GM12875 (cell line): ENCODE data around the gene LTBP4.

Experiments
- H3K4me3 ChIP-seq: one replicate; pipeline ENCODE4 v1.5.1; 2011; ENCODE audit warnings: low read depth, low read length, control low read depth
- TF ChIP-seq, protein P1 (sequence below): IDR thresholded peaks from 2 replicates; pipeline ENCODE4 v1.5.1; 2011; ENCODE audit warnings: low read depth, mild to moderate bottlenecking, control low read depth, inconsistent platforms, low read length, moderate library complexity, borderline replicate concordance; ENCODE audit not compliant: insufficient read depth

Gene LTBP4

DNA sequence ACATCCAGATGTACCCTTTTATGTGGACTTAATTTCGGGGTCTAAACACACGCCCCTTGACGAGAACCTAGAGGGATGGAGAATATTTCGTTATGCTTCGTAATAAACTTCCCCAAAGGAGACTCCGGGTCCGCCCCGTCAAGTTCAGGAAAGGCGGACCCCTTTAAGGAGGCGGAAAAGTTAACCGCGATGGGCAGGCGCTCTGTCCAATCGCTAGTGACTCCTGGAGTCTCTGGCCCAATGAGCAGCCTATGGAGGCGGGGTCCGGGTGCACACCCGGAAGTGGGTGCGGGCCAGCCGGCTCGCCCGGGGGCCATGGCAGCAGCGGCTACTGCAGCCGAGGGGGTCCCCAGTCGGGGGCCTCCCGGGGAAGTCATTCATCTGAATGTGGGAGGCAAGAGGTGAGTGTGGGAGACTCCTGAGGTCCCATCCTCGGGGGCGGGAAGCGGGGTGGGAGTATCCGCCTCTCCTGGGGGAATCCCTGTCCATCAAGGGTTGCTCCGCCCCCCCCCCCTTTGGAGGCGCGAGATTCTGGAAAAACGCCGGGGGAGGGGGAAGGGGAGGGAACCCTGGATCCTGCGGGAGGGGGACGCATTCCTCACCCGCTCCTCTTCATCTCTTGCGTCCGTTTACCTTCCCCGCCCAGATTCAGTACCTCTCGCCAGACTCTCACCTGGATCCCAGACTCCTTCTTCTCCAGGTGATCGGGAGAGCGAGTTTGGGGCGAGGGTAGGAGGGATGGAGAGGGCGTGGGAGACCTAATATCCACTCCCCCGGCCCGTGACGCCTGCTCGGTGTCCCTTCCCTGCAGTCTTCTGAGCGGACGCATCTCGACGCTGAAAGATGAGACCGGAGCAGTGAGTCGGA lies 24.4 kb upstream of the LTBP4 start, which contains the start of gene SHKBP1:
Gene SHKBP1 (plus strand): TSS at position 289 of the 867 bp plus-strand sequence. CDS start 27 bp downstream, at position 316.
- H3K4me3 ChIP-seq = peak within 1 kb of the TSS; percentile 85
- TF ChIP-seq, protein P1, sequence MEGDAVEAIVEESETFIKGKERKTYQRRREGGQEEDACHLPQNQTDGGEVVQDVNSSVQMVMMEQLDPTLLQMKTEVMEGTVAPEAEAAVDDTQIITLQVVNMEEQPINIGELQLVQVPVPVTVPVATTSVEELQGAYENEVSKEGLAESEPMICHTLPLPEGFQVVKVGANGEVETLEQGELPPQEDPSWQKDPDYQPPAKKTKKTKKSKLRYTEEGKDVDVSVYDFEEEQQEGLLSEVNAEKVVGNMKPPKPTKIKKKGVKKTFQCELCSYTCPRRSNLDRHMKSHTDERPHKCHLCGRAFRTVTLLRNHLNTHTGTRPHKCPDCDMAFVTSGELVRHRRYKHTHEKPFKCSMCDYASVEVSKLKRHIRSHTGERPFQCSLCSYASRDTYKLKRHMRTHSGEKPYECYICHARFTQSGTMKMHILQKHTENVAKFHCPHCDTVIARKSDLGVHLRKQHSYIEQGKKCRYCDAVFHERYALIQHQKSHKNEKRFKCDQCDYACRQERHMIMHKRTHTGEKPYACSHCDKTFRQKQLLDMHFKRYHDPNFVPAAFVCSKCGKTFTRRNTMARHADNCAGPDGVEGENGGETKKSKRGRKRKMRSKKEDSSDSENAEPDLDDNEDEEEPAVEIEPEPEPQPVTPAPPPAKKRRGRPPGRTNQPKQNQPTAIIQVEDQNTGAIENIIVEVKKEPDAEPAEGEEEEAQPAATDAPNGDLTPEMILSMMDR = no peak

DNA sequence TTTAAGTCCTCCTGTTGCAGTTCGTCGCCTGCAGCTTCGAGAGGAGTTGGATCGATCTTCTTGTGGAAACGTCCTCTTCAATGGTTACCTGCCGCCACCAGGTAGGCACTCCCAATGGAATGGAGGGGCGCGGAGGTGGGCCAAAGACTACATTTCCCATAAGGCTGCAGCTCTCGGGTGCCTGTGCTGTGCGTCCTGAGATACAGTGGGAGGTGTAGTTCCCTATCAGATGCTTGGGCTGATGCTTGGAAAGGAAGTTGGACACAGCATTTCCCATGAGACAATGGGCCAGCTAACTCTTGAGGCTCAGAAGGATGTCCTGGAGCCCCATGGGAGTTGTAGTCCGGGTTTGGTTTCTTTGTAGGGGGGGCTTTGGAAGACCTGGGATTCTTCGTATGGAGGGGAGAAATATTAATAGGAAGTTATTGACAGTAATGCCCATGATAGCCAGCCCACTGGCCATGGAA lies 22.7 kb upstream of the LTBP4 start:
- no peak overlapping the region for H3K4me3 ChIP-seq

DNA sequence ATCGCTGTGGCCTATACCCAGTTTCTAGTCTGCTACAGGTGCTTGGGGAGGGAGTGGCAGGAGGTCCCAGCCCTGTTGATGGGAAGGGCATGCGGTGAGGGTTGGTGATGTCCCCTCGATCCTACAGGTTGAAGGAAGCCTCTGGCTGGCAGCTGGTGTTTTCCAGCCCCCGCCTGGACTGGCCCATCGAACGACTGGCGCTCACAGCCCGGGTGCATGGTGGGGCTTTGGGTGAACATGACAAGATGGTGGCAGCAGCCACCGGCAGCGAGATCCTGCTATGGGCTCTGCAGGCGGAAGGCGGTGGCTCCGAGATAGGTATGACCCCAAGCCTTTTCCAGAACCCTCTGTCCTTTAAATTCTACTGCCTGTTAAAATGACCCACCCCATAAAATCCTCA lies 20.6 kb upstream of the LTBP4 start:
- no peak overlapping the region for H3K4me3 ChIP-seq
- TF ChIP-seq, protein P1 = no peak

More for the DNA sequence above, 22.7 kb upstream of the LTBP4 start:
- TF ChIP-seq, protein P1 = no peak

DNA sequence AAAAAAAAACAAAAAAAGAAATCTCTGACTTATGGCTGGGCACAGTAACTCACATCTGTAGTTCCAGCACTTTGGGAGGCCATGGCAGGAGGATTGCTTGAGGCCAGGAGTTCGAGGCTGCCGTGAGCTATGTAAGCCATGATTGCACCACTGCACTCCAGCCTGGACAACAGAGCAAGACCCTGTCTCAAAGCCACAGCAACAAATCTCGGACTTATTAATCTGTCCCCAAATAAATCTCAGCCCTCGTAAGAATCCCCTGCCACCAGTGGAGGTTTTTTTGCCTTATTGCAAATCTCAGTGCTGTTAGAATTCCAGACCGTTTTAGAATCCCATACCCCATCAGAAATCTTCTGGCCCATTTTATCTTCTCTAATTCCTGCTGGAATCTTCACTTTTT lies 19.6 kb upstream of the LTBP4 start:
- TF ChIP-seq, protein P1 = no peak
- no peak overlapping the region for H3K4me3 ChIP-seq

GRCh38 chr19:40582467-40582866 lies 18.7 kb upstream of the LTBP4 start:
- TF ChIP-seq, protein P1 = no peak
- no peak overlapping the region for H3K4me3 ChIP-seq

GRCh38 chr19:40583283-40583682 lies 17.9 kb upstream of the LTBP4 start:
- H3K4me3 ChIP-seq = no peak overlapping the region
- TF ChIP-seq, protein P1 = no peak

GRCh38 chr19:40584007-40584406 lies 17.2 kb upstream of the LTBP4 start:
- TF ChIP-seq, protein P1 = peak; percentile 43; the same call in 1 of the 2 replicates
- H3K4me3 ChIP-seq = no peak overlapping the region
